NCI-H1105 (cell line): ENCODE data around the gene OPCML.

Source experiments
- DNase-seq: peaks from one replicate; lab custom pipeline; 2025; lab: John Stamatoyannopoulos, UW

OPCML gene

DNA sequence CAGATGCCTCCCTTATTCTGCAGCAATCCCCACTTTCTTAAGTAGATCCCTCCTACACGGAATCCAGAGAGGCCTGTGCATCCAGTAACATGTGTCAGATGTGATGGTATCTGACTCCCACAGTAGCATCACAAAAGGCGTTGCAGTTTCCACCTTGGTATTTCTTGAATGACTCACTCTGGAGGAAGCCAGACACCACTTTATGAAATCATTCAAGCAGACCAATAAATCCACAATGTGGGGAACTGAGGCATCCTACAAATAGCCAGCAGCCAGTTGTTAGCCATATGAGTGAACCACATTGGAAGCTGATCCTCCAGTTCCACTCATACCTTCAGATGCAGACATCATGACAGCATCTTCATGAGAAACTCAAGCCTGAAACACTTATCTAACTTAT lies 798.1 kb downstream of the OPCML start:
- no peak for DNase-seq

DNA sequence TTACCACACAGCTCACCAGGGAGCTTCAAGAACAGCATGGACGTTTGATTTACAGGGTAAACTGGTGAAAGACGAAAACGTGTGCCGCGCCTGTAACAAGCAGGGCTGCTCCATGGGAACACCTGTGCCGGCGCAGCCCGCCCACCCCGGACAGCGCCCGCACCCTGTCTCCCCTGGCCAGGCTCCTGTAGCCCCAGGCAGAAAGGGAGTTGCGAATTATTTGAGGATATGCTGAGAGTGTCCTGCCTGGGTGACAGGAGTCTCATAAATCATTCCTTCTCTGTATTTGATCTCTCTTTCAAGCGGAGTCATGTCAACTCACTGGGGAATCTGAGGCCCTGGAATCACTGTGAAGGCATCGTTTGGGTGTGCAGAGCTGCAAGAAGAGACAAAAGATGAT lies 804.3 kb downstream of the OPCML start:
- no peak for DNase-seq

DNA sequence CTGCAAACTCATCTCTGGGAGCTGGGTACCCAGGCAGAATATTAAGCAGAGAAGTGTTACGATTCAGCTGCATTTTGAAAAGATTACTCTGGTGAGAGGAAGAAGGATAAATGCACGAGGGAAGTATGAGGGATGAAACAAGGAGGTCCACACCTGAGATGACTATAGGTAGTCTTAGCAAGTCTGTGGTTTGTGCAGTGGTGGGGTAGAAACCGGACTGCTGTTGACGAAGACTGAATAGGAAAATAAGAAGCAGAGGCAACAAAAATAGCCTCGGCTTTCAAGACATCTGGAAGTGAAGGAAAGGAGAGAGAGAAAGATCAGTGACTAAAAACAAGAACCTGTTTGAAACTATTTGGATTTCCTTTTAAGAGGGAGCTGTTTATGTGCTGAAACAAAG lies 810.8 kb downstream of the OPCML start:
- no peak for DNase-seq

DNA sequence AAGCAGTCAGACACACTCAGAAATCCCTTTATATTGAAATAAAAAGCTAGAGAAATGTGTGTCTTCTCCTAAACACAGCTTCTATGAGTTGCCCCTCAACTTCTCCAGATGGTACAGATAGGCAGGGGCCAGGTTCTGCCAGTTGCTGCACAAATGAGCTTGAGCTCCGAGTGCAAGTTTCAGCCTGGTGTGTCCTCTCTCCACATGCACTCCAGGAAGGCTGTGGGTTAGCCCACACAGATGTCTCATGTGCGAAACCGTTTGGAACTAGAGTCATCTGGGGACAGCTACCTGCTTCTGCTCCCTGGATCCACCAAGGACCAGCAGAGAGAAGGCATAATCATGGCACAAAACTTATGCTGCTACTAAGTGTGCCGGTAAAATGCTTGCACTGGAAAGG lies 812.6 kb downstream of the OPCML start:
- DNase-seq, result no peak

DNA sequence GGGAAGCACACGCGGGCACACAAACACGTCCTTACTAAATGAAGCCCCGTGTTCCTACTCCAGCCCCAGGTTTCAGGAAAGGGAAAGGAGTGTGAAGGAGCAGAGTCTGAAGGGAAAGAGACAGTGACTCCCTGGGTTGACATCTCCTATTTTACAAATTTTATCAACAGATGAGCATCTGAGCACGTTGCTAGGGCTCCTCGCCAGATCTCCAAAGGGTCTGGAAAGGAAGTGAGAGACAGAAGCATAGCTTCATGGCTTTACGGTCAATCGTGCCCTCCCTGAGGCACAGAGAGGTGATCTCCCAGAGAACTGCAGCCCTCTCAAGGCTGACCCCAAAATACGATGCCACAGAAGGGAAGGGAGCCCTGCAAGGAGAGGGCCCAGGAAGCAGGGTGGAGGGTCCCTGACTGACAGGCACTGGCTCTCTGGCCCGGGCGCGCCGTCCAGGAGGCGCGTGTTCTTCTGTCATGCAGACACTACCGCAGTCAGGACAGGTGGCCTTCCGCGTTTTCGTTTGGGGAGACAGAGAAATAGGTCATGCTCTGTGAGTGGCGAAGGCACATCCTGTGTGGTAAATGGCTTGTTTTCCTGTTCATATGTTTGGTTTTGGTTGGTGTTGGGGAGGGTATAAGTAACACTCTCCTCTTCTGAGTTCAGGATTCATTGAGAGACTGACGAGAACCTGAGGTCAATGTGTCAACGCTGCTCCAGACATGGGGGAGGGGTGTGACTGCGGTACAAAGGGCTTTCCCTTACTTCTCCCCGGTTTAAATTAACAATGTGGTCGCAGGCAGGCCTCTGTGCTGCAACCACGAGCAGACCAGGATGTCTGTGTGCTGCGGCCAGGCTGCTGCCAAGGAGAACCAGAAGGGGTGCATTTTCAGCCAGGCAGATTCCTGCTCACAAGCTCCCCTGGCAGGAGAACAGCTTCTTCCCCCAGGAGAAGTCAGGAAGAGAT lies 813.3 kb downstream of the OPCML start:
- no peak for DNase-seq

DNA sequence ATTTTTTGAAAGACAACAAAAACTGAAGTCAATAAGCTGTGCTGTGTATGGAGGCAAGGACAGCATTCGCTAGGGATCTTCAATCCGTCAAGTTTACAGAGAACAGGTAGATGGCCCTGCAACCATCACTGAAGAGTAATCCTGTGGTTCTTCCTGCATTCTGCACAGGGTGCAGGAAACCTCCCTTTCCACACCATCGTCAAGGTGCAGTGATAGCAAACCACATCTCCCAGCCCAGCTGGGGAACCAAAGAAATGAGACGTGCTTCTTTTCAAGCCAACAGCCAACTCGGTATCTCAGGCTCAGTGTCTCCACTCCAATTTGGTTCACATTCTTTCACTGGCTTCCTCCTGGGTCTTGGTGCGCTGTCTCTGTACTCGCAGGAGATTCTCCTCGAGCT lies 814.5 kb downstream of the OPCML start:
- DNase-seq, result no peak

DNA sequence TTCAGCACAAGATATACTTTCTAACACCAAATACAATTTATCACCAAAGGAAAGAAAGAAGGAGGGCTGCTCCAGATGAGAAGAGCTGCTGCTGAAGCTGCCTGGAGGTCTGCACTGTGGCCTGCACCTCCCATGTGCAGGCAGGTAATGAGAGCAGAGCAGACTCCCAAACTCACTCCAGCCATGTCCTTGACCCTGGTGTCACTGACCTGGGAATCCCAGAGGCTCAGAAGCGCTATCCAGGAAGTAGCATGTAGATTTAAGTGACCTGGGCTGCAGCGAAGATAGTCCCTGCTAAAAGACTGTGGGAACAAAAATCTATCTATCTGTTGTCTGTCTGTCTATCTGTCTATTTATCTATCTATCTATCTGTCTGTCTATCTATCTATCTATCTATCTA lies 816.3 kb downstream of the OPCML start:
- no peak for DNase-seq

DNA sequence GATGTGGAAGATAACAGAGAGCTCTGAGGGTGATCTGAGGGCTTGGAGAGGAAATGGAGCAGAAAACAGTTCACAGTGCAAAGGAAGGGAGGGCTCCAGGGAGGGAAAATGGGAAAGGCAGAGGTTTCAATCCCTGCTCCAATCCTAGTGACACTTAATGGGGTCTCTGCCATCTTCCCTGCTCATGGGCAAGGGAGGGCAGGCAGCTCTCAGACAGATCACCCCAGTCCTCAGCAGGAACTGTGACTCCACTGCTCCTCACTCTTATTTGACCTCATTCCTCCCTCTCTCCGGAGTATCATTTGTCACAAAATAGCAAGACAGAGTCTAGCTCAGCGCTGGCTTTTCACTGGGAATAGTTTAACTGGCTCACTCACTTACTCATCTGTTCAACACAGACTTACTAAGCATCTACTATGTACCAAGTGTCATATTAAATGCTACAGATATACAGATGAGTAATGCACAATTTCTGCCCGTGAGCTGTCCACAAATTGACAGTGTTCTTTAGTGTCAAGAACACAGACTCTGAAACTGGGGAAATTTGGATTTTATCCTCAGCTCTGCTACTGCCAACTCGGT lies 817.4 kb downstream of the OPCML start:
- no peak for DNase-seq

DNA sequence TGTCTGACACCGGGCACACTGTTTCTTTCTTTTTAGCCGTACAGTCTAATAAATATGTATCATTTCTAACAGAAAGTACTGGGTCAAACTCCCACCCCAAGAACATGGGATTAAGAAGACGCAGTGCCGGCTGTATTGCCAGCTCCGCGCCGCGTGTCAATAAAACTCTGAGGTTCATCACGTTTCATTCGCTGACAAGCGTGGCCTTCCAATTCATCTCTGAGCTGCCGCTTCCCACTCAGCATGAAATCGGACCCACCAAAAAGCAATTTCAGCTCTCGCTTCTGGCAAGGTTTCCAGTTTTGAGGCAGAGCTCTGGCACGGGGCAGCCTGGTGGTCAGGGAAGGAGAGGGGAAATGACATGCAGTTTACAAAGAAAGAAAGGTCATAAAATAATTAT lies 819.8 kb downstream of the OPCML start:
- DNase-seq, result no peak

DNA sequence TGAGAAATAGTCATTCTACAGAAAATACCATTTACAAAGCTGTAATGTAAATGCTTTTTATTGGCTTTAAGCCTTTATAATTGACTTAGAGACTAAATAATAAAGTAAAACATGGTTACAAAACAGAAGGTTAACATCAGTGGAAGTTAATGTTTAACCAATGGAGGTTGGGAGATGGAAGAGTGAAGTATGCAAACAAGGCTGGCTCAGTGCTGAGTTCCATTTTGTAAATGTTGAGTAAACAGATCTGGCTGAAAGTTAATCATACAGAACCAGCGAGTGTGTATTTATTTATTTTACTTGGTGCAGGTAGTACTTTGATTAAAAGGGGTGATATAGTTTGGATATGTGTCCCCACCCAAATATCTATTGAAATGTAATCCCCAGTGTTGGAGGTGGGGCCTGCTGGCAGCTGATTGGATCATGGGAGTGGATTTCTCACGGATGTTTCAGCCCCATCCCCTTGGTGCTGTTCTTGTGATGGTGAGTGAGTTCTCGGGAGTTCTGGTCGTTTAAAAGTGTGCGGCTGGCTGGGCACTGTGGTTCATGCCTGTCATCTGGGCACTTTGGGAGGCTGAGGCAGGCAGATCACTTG lies 827.4 kb downstream of the OPCML start:
- no peak for DNase-seq

DNA sequence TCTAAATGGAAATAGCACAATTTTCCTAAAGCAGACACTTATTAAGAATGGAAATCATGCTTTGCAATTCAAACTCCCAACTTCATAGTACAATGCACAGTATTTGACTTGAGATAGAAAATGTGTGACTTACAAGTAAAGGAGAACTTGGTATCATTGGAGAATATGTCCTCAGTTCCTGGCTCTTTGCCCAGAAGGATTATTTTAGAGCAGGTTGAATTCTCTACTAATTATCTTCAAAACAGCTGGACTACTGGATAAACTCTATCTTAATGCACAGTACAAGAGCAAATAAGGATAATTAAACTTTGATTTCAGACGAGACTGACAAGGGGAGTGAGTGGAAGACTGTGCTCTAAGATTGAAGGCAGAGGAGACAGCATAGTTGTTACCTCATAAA lies 839.4 kb downstream of the OPCML start:
- peak; percentile 76 for DNase-seq

DNA sequence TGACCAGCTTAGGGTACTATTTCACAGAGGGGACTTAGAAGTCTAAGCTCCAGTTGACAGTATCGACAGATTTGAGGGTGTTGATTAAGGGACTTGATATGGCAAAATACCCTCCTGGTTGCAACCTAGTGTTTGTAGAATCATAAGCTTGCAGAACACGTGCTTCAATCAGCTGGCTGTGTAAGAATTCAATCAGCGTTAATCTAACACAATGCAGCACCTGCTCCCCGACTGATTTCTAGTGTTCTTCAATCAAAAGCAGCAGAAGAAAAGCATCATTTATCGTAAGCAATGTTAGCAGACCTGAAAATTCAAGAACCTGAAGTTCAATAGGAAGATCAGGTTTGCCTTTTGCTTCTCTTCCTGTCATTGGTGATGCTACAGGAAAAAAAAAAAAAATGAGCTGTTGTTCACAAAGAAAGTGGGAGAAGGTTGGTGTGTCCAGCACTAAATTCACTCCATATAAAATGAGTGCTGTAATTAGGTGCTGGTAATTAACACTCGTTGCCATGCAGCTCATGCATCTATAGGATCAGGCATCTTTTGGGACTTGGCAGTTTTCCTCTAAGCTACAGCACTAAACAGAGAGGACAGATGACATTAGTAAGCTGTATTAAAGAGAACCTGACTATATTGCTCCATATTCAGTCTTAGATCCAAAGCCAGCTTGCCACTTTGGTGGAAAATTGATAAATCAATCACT lies 840.3 kb downstream of the OPCML start:
- peak; percentile 73 for DNase-seq

DNA sequence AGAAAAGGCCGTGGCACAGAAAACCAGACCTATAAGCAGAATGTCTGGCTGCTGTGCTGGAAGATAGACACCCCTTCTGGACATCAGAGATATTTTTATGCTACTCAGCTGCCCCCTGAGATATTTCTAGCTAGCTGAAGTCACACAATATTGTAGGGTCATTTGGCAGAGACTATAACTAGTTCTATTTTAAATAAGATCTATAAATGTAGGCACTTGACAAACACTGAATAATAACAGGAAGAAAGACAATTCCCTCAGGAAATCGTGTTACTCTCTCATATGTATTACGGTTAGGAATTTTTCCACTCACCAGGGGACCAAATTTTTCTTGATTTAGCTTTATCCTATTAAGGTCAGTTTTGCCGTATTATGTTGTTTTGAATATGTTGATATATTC lies 845.4 kb downstream of the OPCML start:
- no peak for DNase-seq

DNA sequence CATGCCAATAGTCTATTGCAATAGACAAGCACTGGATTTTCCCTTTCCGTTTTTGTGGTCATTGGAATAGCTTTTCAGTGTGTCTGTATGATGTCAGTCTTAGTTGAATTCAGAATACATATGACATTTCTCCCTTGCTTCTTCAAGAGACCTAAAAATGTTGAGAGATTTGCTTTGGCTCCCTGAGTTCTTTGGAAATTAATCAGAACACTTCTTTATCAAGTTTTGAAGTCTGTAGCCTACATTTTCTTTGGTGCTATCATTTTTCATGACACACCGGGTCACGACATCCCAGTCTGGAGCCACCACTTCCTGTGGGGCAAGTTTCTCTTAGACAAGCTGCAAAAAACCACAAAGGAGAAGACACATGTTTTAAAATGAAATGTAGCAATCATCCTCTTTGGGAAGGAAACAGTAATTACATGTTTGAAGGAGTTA lies 847.1 kb downstream of the OPCML start:
- DNase-seq, result no peak

DNA sequence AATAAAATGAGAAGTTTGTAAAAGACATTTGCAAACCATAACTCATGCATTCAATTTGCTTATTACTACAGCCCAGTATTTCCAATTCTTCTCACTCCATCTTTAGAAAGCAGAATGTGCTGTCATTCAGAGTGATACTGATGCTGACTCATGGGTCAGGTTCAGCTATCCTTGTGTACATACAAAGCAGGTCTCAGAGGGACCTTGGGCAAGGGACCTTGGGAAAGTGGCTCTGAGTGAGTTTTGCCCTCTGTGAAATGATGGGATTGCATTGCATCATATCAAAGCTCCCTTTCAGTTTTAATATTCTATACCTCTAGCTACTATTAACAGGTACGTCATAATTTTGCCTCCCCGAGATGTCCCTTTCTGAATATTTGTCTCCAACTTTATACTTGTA lies 848.7 kb downstream of the OPCML start:
- no peak for DNase-seq

DNA sequence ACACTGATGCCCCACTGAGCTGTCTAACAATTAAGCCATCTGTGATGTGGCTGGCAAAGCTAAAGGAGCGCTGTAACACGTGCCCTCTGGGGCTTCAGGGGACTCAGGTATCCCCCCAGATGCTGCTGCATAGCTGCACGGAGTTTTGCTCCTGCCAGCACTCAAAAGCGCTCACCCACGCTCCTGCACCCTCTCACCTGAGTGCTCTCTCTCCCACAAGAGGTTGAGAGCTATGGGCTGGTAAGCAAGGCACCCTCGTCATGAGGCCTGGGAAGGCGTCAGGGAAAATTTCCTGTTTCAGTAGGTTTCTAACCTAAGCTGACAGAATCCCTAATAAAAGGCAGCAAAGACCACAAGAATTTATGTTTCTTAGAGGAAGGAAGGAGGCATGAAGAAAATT lies 850.3 kb downstream of the OPCML start:
- no peak for DNase-seq

DNA sequence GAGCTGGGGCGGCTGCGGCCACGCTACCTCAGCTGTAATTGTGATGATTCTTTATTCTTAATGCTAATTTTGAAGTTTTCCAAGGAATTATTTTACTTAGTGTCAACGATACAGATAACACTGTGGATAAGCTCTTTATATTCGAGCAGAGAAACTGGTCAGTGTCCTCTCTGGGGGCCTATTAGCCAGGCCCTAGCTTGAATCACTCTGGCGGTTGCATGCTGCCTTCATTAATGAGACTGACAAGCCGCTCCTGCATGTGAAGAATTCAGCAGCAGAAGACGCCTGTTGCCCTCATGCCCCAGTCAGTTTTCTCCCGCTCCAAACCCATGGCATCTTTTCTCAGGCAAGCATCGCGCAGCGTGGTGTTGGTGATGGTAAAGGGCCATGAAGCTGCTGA lies 851.7 kb downstream of the OPCML start:
- no peak for DNase-seq

DNA sequence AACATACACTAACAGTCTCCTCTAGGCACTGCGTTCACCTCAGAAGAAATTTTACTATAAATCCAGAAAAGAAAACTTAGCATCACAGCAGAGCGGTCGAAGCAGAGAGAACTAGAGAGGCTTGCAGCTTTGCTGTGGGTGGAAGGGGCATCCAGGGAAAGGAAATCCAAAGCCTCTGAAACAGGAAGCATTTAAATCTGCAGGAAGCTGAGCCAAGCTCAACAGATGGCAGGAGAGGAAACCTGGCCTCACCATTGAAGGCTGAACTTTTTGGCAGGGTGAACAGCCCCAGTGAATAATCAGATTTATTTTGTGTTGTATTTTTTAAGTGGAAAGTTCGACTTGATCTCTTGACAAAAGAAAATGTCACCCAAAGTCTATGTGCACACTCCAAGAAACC lies 858.1 kb downstream of the OPCML start:
- peak; percentile 62 for DNase-seq

DNA sequence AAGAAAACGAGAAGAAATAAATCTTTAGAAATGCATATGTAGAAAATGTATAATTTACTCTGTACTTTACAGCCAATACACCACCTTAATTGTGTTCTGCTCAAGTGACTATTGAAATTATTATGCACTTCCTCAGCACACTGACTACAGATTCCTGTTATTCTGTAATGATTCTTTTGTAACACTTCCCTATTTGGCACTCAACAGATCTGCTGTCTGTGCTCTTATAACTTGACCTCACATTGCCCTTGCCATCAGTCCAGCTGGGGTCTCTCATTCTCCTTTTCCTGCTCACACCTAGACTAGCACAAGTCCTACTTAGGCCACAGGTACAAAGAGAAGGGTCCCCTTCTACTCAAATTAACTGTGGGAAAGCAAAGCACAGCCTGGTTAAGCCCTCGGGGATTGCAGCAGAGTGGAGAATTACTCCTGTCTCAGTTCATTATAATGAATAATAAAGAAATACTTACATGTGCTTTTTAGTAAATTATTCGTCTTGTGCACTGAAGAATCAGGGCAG lies 860.4 kb downstream of the OPCML start:
- no peak for DNase-seq

DNA sequence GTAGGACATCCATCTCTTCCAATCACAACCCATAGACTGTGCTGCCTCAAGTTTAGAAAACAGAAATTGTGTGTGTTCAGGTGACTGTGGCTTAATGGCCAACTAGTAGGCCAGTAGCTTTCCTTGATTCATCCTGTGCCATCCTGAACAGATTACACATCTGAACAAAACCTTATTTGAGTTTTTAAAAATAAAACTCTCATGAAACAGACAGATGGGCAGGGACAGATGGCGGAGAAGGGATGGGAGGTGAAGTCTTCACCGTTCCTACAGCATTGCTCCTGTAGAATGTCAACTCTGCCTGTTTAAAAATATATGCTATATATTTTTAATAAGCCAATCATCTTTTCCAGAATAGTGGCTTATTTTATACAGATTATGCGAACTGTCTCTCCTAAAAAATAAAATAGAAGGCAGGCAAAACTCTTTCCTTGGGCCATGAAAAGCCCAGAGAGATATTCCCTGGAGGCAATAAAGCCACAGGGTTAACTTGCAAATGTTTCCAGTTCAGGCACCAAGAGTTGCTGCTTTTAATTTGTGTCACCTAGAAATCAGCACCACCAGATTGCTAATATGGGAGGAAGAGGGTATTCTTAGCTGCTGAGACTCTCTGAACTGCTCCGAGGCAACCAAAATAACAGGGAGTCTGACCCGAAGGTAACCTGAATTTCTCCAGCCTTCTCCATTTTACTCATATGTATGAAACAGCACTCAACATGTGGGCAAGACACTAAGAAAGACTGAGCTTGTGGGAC lies 861.2 kb downstream of the OPCML start:
- no peak for DNase-seq

DNA sequence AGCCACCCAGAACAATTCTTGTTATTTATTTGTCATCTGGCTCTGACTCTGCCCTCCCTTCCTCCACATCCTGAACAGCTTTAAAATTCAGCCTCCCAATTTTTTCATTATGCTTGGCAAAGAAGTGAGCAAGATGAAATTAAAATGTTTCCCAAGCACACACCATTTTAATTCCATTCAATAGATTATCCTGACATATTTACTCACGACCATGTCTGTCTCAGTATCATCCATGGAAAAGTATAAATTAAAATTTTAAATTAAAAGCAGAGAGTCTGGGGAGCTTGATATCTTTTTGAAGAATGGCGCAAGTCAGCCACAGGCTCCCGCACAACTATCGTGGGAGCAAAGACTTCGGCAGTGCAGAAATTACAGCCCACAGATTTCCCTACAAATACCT lies 862.4 kb downstream of the OPCML start:
- DNase-seq, result no peak

DNA sequence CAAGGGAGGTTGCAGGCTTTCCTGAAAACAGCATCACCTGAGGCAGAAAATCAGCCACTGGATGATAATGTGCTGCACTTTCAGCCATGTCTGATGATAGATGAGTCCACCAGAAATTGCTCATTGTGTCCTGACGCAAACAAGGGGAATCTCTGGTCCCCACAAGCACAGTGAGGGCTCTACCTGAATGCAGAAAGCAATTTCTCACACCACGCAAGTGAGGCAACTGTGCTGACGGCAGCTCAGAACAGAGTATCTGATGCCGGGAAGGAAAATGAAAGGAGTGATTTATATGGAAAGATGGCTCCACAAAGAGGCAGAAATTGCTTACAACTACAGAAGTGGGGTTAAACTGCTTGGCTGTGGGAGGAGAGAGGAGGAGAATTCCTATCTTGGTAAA lies 867.1 kb downstream of the OPCML start:
- DNase-seq, result no peak
